HepG2 (cell line): ENCODE data around the gene HOMEZ. TPM values are rescaled to one million over a fixed set of nuclear protein-coding genes. Genes with fewer than 3 reads are reported as not detected.

Source experiments
- JARID2 ChIP-seq: sonication (generic); formaldehyde crosslinking; IDR thresholded peaks from 2 replicates; pipeline ENCODE4 v1.8.1; 2023; ENCODE audit warnings: missing genetic modification reagents, inconsistent platforms; ENCODE audit not compliant: insufficient replicate concordance
- KAT7 ChIP-seq: IDR thresholded peaks from 2 replicates; pipeline ENCODE4 v1.6.1; 2018; ENCODE audit warnings: borderline replicate concordance, missing compliant biosample characterization
- KDM5B ChIP-seq: sonication (generic); formaldehyde crosslinking; IDR thresholded peaks from 2 replicates; pipeline ENCODE4 v1.4.0; 2020; ENCODE audit warnings: missing genetic modification reagents, mild to moderate bottlenecking, borderline replicate concordance
- MATR3 ChIP-seq: sonication (generic); formaldehyde crosslinking; IDR thresholded peaks from 2 replicates; pipeline ENCODE4 v1.4.0; 2020; ENCODE audit warnings: missing genetic modification reagents
- MEF2D ChIP-seq: sonication (generic); formaldehyde crosslinking; IDR thresholded peaks from 2 replicates; pipeline ENCODE4 v1.5.1; 2020; ENCODE audit warnings: mild to moderate bottlenecking, missing genetic modification reagents
- NONO ChIP-seq, 2 experiments: fragments of 450-650 bp in 1 of 2; sonication (generic) in 1 of 2; formaldehyde crosslinking in 1 of 2; IDR thresholded peaks in 1 of 2; conservative IDR thresholded peaks in 1 of 2; 2 replicates each; pipeline versions ENCODE4 v1.6.1 to v1.8.0; 2017 to 2022; ENCODE audit warnings: mild to moderate bottlenecking in 1 of 2, missing genetic modification reagents in 1 of 2, moderate library complexity in 1 of 2
- PAWR ChIP-seq: sonication (generic); formaldehyde crosslinking; IDR thresholded peaks from 2 replicates; pipeline ENCODE4 v1.4.0; 2020; ENCODE audit warnings: missing genetic modification reagents, mild to moderate bottlenecking, borderline replicate concordance
- PAXIP1 ChIP-seq: sonication (generic); formaldehyde crosslinking; conservative IDR thresholded peaks from 2 replicates; pipeline ENCODE4 v1.4.0; 2020; ENCODE audit warnings: mild to moderate bottlenecking, missing genetic modification reagents, moderate library complexity
- PLRG1 ChIP-seq: fragments of 450-650 bp; conservative IDR thresholded peaks from 2 replicates; pipeline ENCODE4 v1.6.1; 2016
- POLR2AphosphoS5 ChIP-seq: IDR thresholded peaks from 2 replicates; pipeline ENCODE4 v1.6.1; 2012; ENCODE audit warnings: low read depth, low read length
- POLR2G ChIP-seq: fragments of 200-400 bp; formaldehyde crosslinking; IDR thresholded peaks from 2 replicates; pipeline ENCODE4 v1.6.1; 2018; ENCODE audit warnings: mild to moderate bottlenecking, low read depth, low read length, moderate library complexity
- PRDM4 ChIP-seq: sonication (generic); formaldehyde crosslinking; IDR thresholded peaks from 2 replicates; pipeline ENCODE4 v1.9.0; 2021; ENCODE audit warnings: missing genetic modification reagents, borderline replicate concordance
- RBFOX2 ChIP-seq: fragments of 200-400 bp; formaldehyde crosslinking; IDR thresholded peaks from 2 replicates; pipeline ENCODE4 v1.6.1; 2017; ENCODE audit warnings: low read depth, mild to moderate bottlenecking, low read length
- SAP130 ChIP-seq: IDR thresholded peaks from 2 replicates; pipeline ENCODE4 v1.6.1; 2016; ENCODE audit warnings: low read depth
- STAT5B ChIP-seq: sonication (generic); formaldehyde crosslinking; IDR thresholded peaks from 2 replicates; pipeline ENCODE4 v1.4.0; 2020; ENCODE audit warnings: missing genetic modification reagents
- TCF7L2 ChIP-seq: IDR thresholded peaks from 2 replicates; pipeline ENCODE4 v1.6.1; 2011; ENCODE audit warnings: mild to moderate bottlenecking, low read depth, low read length, moderate library complexity
- ZFP37 ChIP-seq: sonication (generic); formaldehyde crosslinking; IDR thresholded peaks from 2 replicates; pipeline ENCODE4 v1.4.0; 2020; ENCODE audit warnings: missing genetic modification reagents, borderline replicate concordance
- ZNF12 ChIP-seq: sonication (generic); formaldehyde crosslinking; IDR thresholded peaks from 2 replicates; pipeline ENCODE4 v1.5.0; 2020; ENCODE audit warnings: missing genetic modification reagents
- ZNF124 ChIP-seq: sonication (generic); formaldehyde crosslinking; IDR thresholded peaks from 2 replicates; pipeline ENCODE4 v1.4.0; 2020; ENCODE audit warnings: missing genetic modification reagents
- ZNF691 ChIP-seq: sonication (generic); formaldehyde crosslinking; IDR thresholded peaks from 2 replicates; pipeline ENCODE4 v1.4.0; 2020; ENCODE audit warnings: missing genetic modification reagents, low read depth, mild to moderate bottlenecking, borderline replicate concordance
- ZNF777 ChIP-seq: sonication (generic); formaldehyde crosslinking; IDR thresholded peaks from 2 replicates; pipeline ENCODE4 v1.4.0; 2020; ENCODE audit warnings: missing genetic modification reagents
- ZSCAN5A ChIP-seq: sonication (generic); formaldehyde crosslinking; IDR thresholded peaks from 2 replicates; pipeline ENCODE4 v1.8.0; 2022; ENCODE audit warnings: mild to moderate bottlenecking, missing genetic modification reagents, borderline replicate concordance
- polyA plus RNA-seq, 8 experiments: library from polyadenylated mRNA; depleted of rRNA in 3 of 8; stranded (reverse) in 7 of 8; unstranded in 1 of 8; fragments of >200 nt; fragmentation: Illumina TruSeq in 4 of 8; extraction: Trizol in 4 of 8; gene quantifications; 2 replicates each; pipeline versions ENCODE4 v1.2.1 to v1.2.3, GENCODE V29; 2011 to 2016; ENCODE audit warnings: low read depth in 4 of 8, missing spikeins in 1 of 8, mixed read lengths in 1 of 8; ENCODE audit not compliant: insufficient read depth in 1 of 8
- total RNA-seq, 5 experiments: library from RNA; depleted of rRNA; stranded (reverse); fragments of >200 nt; fragmentation: Illumina TruSeq; extraction: Trizol; gene quantifications; 2 replicates each; pipeline ENCODE4 v1.2.3, GENCODE V29; 2016; ENCODE audit warnings: low read depth in 1 of 5

Gene HOMEZ
- total and polyA plus RNA-seq, 2 of the 13 experiments (the other 11 are each of a cell fraction or from before 2014, with no cell fraction given), result 14.5 to 31.8 TPM

- TF ChIP-seq PAXIP1 (CRISPR knock-in tag) (no peak), JARID2 (peak; percentile 61), RBFOX2 (peak; percentile 37; the same call in 1 of the 2 replicates), ZSCAN5A (CRISPR knock-in tag) (no peak), KDM5B (CRISPR knock-in tag) (no peak), NONO (IDR thresholded peaks at IDR 0.05) (no peak), NONO (CRISPR knock-in tag; conservative IDR thresholded peaks at IDR 0.05) (no peak), PAWR (CRISPR knock-in tag) (no peak), MATR3 (no peak), POLR2G (0 out of 2 replicates have a peak, but pooled peaks have one; percentile 23), SAP130 (CRISPR knock-in tag) (peak; percentile 55), ZNF12 (CRISPR knock-in tag) (peak; percentile 90), ZNF777 (CRISPR knock-in tag) (no peak), PRDM4 (CRISPR knock-in tag) (no peak), ZFP37 (no peak), TCF7L2 (no peak), MEF2D (CRISPR knock-in tag) (peak; percentile 27; the same call in 1 of the 2 replicates), KAT7 (0 out of 2 replicates have a peak, but pooled peaks have one; percentile 42), STAT5B (CRISPR knock-in tag) (no peak), POLR2AphosphoS5 (0 out of 2 replicates have a peak, but pooled peaks have one; percentile 22), ZNF124 (CRISPR knock-in tag) (0 out of 2 replicates have a peak, but pooled peaks have one; percentile 53), PLRG1 (no peak; the same call in 1 of the 2 replicates), ZNF691 (0 out of 2 replicates have a peak, but pooled peaks have one; percentile 28)
Observed at GRCh38 chr14:23299211-23299957, 13.5 kb upstream of the HOMEZ start (continued).
